ENCODE measurements around the gene ZNF225.

ZNF225 gene

DNA sequence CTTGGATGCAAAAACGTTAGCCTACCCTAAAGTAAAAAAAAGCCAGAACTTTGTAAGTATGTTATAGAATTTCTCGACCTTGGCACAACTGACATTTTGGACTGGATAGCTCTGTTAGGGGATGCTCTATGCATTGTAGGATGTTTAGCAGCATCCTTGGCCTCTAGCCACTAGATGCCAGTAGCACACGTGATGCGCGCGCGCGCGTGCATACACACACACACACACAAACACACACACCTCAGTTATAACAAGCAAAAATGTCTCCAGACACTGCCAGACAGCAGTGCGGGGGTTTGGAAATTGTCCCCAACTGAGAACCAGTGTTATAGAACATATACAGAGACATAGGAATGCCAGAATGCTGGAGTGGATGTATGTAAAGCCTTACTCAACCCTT is 68.9 kb downstream of the ZNF225 start:
- Mint-ChIP-seq H3K4me1 (no peaks in the 10 kb centered on the region), H3K36me3 (peaks cover 13 to 23% of the 10 kb centered on the region in 2 donors), H3K27me3 (no peaks in the 10 kb centered on the region), H3K27ac (no peak overlapping the region), H3K4me3 (no peak overlapping the region), H3K9me3 (peaks cover 29 to 30% of the 10 kb centered on the region in 2 donors)
- no peak for DNase-seq
- no peak for ATAC-seq (replicated peaks)

Data from stimulated activated naive B cell treated with anti-CD40 and anti-IgM and Interleukin-4, amounts not matched to agents 10 μg/mL and 1 μg/mL and 100 μg/mL, for 72 hours (primary cell).